Measurements from ENCODE around the gene ATP6AP1. TPM values are rescaled to one million over a fixed set of nuclear protein-coding genes. Genes with fewer than 3 reads are reported as not detected.
A peak's percentile ranks its signal among the peaks of the same experiment; 100 is the strongest.

ATP6AP1 gene
- total RNA-seq, 1 donor from 2014 or later: 133 TPM

DNA sequence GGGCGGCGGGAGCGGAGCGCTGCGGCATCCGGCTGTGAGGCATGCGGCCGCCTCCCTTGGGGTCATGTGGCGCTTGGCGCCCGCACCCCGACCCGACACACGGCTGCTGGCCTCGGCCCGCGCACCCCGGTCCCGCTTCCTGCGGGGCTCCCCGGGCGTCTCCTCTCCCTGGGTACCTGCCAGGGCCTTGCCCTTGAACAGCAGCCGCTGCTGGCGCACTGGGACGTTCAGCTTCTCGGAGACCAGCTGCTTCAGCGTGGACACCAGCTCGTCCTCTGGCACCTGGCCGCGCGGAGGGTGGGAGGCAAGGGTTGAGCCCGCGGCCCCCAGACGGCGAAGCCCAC, 57.5 kb downstream of the ATP6AP1 start:
- DNase-seq: peak; percentile 39
- no peak overlapping the region for H3K4me3 Mint-ChIP-seq (ENCODE audit: unreplicated experiment)
- H3K9me3 Mint-ChIP-seq (ENCODE audit: unreplicated experiment): peaks cover 4% of the 10 kb centered on the region
- no peaks in the 10 kb centered on the region for H3K27me3 Mint-ChIP-seq (ENCODE audit: unreplicated experiment)
- TF ChIP-seq, protein P1, sequence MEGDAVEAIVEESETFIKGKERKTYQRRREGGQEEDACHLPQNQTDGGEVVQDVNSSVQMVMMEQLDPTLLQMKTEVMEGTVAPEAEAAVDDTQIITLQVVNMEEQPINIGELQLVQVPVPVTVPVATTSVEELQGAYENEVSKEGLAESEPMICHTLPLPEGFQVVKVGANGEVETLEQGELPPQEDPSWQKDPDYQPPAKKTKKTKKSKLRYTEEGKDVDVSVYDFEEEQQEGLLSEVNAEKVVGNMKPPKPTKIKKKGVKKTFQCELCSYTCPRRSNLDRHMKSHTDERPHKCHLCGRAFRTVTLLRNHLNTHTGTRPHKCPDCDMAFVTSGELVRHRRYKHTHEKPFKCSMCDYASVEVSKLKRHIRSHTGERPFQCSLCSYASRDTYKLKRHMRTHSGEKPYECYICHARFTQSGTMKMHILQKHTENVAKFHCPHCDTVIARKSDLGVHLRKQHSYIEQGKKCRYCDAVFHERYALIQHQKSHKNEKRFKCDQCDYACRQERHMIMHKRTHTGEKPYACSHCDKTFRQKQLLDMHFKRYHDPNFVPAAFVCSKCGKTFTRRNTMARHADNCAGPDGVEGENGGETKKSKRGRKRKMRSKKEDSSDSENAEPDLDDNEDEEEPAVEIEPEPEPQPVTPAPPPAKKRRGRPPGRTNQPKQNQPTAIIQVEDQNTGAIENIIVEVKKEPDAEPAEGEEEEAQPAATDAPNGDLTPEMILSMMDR (IDR thresholded peaks at IDR 0.05; ENCODE audit: partially characterized antibody, unreplicated experiment): no peak
- no peaks in the 10 kb centered on the region for H3K4me1 Mint-ChIP-seq (ENCODE audit: low read depth, unreplicated experiment)
- H3K36me3 Mint-ChIP-seq (ENCODE audit: unreplicated experiment): no peaks in the 10 kb centered on the region
- no peak overlapping the region for H3K27ac Mint-ChIP-seq (ENCODE audit: unreplicated experiment)

Small RNAs within 50 kb of the gene (microRNA-seq; reads per million reads assigned to microRNA genes)
- 35.8 reads per million, percentile 65 among the genes with 10 or more reads in this experiment for gene MIR6858 (ENCODE audit: unreplicated experiment)

Other genes with a start within 250 kb of the ATP6AP1 start
- 1.2 TPM for gene OPN1MW, start 246.1 kb upstream of the ATP6AP1 start, total RNA-seq (ENCODE audit: unreplicated experiment)
- not detected for gene OPN1MW2, start 208.9 kb upstream of the ATP6AP1 start, total RNA-seq (ENCODE audit: unreplicated experiment)
- gene OPN1MW3, start 171.1 kb upstream of the ATP6AP1 start, total RNA-seq (ENCODE audit: unreplicated experiment): not detected
- not detected for gene TEX28, start 133.6 kb upstream of the ATP6AP1 start, total RNA-seq (ENCODE audit: unreplicated experiment)
- gene TKTL1, start 132.9 kb upstream of the ATP6AP1 start, total RNA-seq (ENCODE audit: unreplicated experiment): not detected
- gene FLNA, start 54.0 kb upstream of the ATP6AP1 start, total RNA-seq (ENCODE audit: unreplicated experiment): 499 TPM
- gene EMD, start 49.4 kb upstream of the ATP6AP1 start, total RNA-seq (ENCODE audit: unreplicated experiment): 56.8 TPM
- gene RPL10, start 30.3 kb upstream of the ATP6AP1 start, total RNA-seq (ENCODE audit: unreplicated experiment): 1,779 TPM
- gene DNASE1L1, start 19.4 kb upstream of the ATP6AP1 start, total RNA-seq (ENCODE audit: unreplicated experiment): 15.8 TPM
- gene TAFAZZIN, start 17.1 kb upstream of the ATP6AP1 start, total RNA-seq (ENCODE audit: unreplicated experiment): 40.9 TPM
- 730 TPM for gene GDI1, start 8.5 kb downstream of the ATP6AP1 start, total RNA-seq (ENCODE audit: unreplicated experiment)
- 125 TPM for gene FAM50A, start 15.5 kb downstream of the ATP6AP1 start, total RNA-seq (ENCODE audit: unreplicated experiment)
- 458 TPM for gene PLXNA3, start 29.6 kb downstream of the ATP6AP1 start, total RNA-seq (ENCODE audit: unreplicated experiment)
- gene LAGE3, start 50.6 kb downstream of the ATP6AP1 start, total RNA-seq (ENCODE audit: unreplicated experiment): 8.8 TPM
- gene UBL4A, start 57.9 kb downstream of the ATP6AP1 start, total RNA-seq (ENCODE audit: unreplicated experiment): 28.4 TPM
- gene SLC10A3, start 62.0 kb downstream of the ATP6AP1 start, total RNA-seq (ENCODE audit: unreplicated experiment): 6.1 TPM
- 32.0 TPM for gene FAM3A, start 87.6 kb downstream of the ATP6AP1 start, total RNA-seq (ENCODE audit: unreplicated experiment)
- 122 TPM for gene G6PD, start 118.2 kb downstream of the ATP6AP1 start, total RNA-seq (ENCODE audit: unreplicated experiment)
- gene IKBKG, start 118.9 kb downstream of the ATP6AP1 start, total RNA-seq (ENCODE audit: unreplicated experiment): 27.6 TPM
- gene CTAG1A, start 156.5 kb downstream of the ATP6AP1 start, total RNA-seq (ENCODE audit: unreplicated experiment): not detected
- not detected for gene CTAG1B, start 190.6 kb downstream of the ATP6AP1 start, total RNA-seq (ENCODE audit: unreplicated experiment)
- not detected for gene CTAG2, start 224.9 kb downstream of the ATP6AP1 start, total RNA-seq (ENCODE audit: unreplicated experiment)